A172 (cell line): ENCODE data around the gene TMEM80. TPM values are rescaled to one million over a fixed set of nuclear protein-coding genes. Genes with fewer than 3 reads are reported as not detected.
A peak's percentile ranks its signal among the peaks of the same experiment; 100 is the strongest.

Source experiments
- DNase-seq: peaks from one replicate; pipeline ENCODE4 v3.0.0-alpha.2; 2015; ENCODE audit warnings: low spot score
- total RNA-seq: library from RNA; depleted of rRNA; stranded (reverse); fragments of >200 nt; shearing (Covaris generic); gene quantifications from 2 replicates; pipeline ENCODE4 v1.2.3, GENCODE V29; 2014

The TMEM80 gene
- total RNA-seq, 1 experiment from 2014 or later: 17.1 TPM

DNA sequence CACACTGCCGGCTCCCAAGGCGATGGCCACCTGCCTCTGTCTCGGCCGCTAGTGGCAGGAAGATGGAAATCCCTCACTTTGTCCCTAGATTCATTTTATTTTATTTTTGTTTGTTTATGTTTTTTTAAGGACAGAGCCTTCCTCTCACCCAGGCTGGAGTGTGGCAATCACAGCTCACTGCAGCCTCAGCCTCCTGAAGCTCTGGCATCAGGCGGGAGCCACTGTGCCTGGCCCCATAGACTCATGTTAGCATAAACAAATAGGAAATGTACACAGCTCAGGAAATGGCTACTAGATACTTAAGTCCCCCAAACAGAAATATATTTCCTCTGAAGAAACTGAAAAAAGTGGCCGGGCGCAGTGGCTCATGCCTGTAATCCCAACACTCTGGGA, 3.5 kb downstream of the TMEM80 start:
- DNase-seq: no peak

DNA sequence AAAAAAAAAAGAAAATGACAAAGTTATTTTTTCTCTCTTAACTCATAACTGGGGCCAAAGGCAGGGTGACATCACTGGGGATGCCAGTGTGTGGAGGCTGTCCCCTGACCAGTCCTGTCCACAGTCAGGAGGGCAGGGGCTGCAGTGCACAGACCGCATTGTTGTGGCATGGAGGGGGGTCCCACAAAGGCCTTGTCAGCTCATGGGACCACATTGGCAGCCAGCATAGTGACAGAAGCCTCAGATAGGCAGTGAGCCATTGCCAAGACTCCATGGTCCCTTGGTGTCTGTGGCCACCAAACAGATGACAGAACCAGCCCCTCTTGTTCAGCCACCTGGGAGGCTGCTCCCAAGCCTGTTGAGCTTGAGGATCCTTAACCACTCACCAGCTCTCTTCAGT, 4.1 kb downstream of the TMEM80 start:
- DNase-seq: no peak

- DNase-seq: no peak
Measured at GRCh38 chr11:701741-702461, 6.3 kb downstream of the TMEM80 start.

GRCh38 chr11:702462-703461, 7.1 kb downstream of the TMEM80 start:
- peak; percentile 58 for DNase-seq

- DNase-seq: no peak
Measured at GRCh38 chr11:703506-703905, 7.9 kb downstream of the TMEM80 start.

DNA sequence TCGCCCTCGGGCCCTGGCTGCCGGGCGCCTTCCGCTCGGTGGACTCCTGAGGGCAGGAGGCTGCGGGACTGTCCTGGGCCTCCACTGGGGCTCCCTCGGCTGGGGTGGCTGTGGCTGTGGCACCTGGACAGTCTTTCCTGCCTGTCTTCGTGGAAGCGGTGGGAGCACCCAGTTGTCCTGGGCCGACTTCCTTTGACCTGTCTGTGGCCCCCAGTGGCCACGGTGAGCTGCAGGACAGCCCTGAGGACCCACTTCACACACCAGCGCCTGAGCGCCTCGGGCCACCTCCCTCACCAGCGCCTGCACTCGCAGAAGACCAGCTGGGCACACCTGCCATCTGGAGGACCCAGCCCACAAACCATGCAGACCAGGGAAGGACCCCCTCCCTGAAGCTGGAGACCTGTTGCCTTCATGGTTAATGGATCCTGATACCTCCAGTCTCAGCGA, 8.6 kb downstream of the TMEM80 start:
- no peak for DNase-seq

GRCh38 chr11:704781-705645, 9.4 kb downstream of the TMEM80 start:
- DNase-seq: no peak

- DNase-seq: no peak
Measured at GRCh38 chr11:705646-706438, 10.2 kb downstream of the TMEM80 start, which contains the start of gene EPS8L2. Gene EPS8L2 (plus strand): TSS chr11:706231. CDS start chr11:709408, 3,177 bp downstream.

DNA sequence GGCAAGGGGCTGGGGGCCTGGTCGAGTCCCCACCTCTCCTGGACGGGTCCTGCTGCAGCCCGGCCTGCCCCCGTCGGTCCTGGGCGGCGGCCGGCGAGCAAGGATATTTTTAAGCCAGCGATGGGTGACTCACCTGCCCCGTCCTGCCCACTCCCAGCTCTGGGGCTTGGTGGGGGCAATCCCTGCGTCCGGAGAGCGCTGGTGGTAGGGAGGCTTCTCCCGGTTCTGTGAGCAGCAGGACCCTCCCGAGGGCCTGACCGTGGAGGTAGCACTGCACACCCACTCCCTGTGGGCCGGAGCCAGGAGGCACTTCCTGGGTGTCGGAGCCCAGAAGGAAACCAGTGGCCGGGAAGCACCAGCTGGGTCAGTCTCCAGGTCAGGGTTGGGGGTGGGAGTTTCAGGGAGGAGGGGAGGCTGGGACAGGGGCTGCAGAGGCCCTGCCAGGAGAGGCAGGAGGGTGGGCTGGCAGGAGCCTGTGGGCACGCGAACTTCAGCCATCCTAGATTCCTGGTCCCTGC, 10.9 kb downstream of the TMEM80 start:
- no peak for DNase-seq

- DNase-seq: peak; percentile 56
Measured at GRCh38 chr11:706957-707816, 11.6 kb downstream of the TMEM80 start.

GRCh38 chr11:707817-708420, 12.3 kb downstream of the TMEM80 start:
- peak; percentile 54 for DNase-seq

DNA sequence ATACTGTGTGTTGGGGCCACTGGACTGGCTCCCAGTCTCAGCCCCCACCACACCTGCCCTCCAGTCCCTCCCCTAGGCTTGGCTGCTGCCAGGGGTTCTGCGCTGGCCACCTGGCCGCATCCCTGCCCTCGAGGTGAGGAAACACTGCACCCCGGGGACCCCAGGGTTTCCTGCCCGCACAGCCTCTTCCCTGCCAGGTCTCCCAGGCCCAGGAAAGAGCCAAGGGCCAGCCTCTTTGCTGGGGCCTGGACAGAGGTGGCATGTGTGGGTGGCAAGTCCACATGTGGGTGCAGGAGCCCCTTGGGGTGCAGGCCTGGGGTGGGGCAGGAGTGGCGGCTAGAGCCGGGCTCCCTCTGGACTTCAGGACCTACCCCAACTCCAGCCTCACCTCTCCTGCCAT, 12.9 kb downstream of the TMEM80 start:
- DNase-seq: no peak

DNA sequence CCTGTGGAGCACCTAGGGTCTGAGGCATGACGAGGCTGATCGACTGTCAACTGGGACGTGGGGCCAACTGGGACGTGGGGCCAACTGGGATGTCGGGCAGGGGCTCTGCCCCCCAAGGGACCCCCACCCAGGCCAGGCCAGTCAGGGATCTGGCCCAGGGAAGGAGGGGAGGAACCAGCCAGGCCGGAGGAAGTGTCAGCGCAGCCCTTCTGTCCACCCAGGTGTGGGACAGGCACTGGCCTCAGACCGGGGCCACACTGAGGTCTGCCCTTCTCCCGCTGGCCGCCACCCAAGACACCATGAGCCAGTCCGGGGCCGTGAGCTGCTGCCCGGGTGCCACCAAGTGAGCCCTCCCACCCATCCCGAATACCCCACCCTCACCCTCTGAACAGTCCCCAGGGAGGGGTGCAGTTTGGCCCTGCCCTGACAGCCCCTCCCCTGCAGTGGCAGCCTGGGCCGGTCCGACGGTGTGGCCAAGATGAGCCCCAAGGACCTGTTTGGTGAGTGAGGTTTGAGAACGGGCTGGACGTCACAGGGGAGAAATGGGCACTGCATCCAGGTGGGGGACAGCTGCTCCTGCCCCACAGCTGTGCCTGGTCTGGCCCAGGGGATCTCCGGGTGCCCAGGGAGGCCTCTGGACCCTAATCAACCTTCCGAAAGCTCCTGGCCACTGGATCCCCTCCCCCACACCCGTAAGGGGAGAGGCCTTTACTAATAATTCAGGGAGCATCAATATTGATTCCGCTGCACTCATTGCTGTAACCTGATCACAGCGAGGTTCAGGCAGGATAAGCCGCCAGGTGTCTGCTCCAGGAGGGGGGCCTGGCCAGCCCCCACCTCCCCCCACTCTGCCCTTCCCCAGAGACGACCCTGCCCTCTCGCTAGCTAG, 13.7 kb downstream of the TMEM80 start:
- no peak for DNase-seq

DNA sequence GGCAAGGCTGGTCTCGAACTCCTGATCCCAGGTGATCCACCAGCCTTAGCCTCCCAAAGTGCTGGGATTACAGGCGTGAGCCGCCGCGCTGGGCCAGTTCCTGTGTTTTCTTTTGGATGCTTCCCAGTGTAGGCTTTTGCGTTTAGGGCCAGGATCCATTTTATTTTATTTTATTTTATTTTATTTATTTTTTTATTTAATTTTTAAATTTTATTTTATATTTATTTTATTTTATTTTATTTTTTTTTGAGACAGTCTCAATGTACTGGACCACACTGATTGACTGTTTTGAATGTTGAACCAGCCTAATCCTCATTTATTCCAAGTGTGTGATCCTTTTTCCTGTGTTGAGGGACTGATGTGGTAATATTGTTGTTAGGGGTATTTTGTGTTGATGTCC, 18.8 kb downstream of the TMEM80 start:
- DNase-seq: no peak

GRCh38 chr11:719214-720016, 23.8 kb downstream of the TMEM80 start:
- DNase-seq: no peak

DNA sequence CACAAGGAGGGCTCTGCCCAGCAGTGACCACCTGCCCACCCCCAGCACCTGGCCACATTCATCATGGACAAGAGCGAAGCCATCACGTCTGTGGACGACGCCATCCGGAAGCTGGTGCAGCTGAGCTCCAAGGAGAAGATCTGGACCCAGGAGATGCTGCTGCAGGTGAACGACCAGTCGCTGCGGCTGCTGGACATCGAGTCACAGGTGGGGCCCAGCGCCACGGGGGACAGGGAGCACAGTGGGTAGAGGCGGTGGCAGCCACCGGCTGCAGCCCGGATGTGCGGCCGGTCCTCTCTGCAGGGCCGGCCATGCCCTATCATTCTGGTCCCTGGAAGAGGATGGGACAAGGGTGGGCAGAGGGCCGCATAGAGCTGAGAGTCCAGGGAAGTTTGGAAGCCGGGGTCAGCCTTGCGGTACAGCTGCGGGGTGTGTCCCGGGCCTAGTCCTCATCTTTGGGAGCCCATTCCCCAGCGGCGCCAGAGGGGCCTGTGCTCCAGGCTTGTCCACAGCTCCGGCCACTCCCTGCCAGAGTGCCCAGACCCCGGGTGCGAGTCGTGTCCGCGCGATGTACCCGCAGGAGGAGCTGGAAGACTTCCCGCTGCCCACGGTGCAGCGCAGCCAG, 24.5 kb downstream of the TMEM80 start:
- no peak for DNase-seq
